ENCODE data around the gene MYO18A.
"Not testable (repeated sequence)": the region's sequence is repeated elsewhere in the genome, so short reads cannot be mapped to it uniquely, and the experiment has no call there.

The MYO18A gene

GRCh38 chr17:29180034-29180787, at the start of gene MYO18A:
Gene MYO18A (minus strand): TSS chr17:29180398. CDS start chr17:29166940, 13,458 bp downstream.
- peak; percentile 71 to 83 for DNase-seq

GRCh38 chr17:29225396-29225795, 45.2 kb upstream of the MYO18A start:
- DNase-seq: no peak

- not testable (repeated sequence) for DNase-seq
Observed at GRCh38 chr17:29221338-29221737, 41.1 kb upstream of the MYO18A start.

GRCh38 chr17:29219378-29220047, 39.3 kb upstream of the MYO18A start:
- peak; percentile 65 to 76 for DNase-seq

GRCh38 chr17:29216856-29217255, 36.7 kb upstream of the MYO18A start:
- no peak for DNase-seq

- DNase-seq: no peak
Observed at GRCh38 chr17:29216181-29216580, 36.0 kb upstream of the MYO18A start.

- no peak for DNase-seq
Observed at GRCh38 chr17:29215717-29216116, 35.5 kb upstream of the MYO18A start.

- DNase-seq: no peak
Observed at GRCh38 chr17:29215174-29215573, 35.0 kb upstream of the MYO18A start.

GRCh38 chr17:29214215-29215146, 34.3 kb upstream of the MYO18A start:
- peak in 1 of 2 donors; percentile 50 for DNase-seq

GRCh38 chr17:29212681-29213121, 32.5 kb upstream of the MYO18A start:
- no peak for DNase-seq

GRCh38 chr17:29212094-29212631, 32.0 kb upstream of the MYO18A start:
- DNase-seq: no peak

- DNase-seq: no peak
Observed at GRCh38 chr17:29210879-29211278, 30.7 kb upstream of the MYO18A start.

GRCh38 chr17:29209073-29209472, 28.9 kb upstream of the MYO18A start:
- no peak for DNase-seq

GRCh38 chr17:29207975-29208374, 27.8 kb upstream of the MYO18A start:
- no peak for DNase-seq

GRCh38 chr17:29205047-29205446, 24.8 kb upstream of the MYO18A start:
- no peak for DNase-seq

GRCh38 chr17:29204068-29204804, 24.0 kb upstream of the MYO18A start:
- not testable (repeated sequence) for DNase-seq

- DNase-seq: no peak
Observed at GRCh38 chr17:29197516-29198272, 17.5 kb upstream of the MYO18A start.

- no peak for DNase-seq
Observed at GRCh38 chr17:29196769-29197515, 16.7 kb upstream of the MYO18A start.

GRCh38 chr17:29195465-29196081, 15.4 kb upstream of the MYO18A start:
- peak in 1 of 2 donors; percentile 13 for DNase-seq

- DNase-seq: no peak
Observed at GRCh38 chr17:29194669-29195068, 14.5 kb upstream of the MYO18A start.

All from CD4-positive, alpha-beta T cell treated with Interferon alpha-2 for 1 hour (primary cell).